ENCODE data around the gene ANGPTL3.
"Not testable (repeated sequence)": the region's sequence is repeated elsewhere in the genome, so short reads cannot be mapped to it uniquely, and the experiment has no call there.

Gene ANGPTL3

DNA sequence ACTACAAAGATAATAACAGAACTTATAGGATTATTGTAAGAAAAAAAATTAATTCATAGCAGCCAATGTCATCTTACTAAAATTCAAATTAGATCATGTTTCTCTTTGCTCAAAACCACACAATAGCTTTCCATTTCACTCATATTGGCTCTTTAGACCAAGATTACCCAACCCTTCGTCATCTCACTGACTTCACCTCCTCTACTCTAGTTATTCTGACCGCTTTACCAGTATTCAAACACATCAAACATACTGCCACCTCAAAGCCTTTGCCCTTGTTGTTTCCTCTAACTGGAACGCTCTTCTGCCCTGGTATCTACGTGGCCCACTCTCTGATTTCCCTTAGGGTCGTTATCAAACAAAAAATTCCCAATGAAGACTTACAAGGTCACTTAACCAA lies 1.7 kb downstream of the ANGPTL3 start:
- no peaks in the 10 kb centered on the region for H3K4me1 ChIP-seq
- no peaks in the 10 kb centered on the region for H3K27me3 ChIP-seq
- no peak overlapping the region for H3K4me3 ChIP-seq (ENCODE audit: low read depth, low read length)
- TF ChIP-seq, protein P1, sequence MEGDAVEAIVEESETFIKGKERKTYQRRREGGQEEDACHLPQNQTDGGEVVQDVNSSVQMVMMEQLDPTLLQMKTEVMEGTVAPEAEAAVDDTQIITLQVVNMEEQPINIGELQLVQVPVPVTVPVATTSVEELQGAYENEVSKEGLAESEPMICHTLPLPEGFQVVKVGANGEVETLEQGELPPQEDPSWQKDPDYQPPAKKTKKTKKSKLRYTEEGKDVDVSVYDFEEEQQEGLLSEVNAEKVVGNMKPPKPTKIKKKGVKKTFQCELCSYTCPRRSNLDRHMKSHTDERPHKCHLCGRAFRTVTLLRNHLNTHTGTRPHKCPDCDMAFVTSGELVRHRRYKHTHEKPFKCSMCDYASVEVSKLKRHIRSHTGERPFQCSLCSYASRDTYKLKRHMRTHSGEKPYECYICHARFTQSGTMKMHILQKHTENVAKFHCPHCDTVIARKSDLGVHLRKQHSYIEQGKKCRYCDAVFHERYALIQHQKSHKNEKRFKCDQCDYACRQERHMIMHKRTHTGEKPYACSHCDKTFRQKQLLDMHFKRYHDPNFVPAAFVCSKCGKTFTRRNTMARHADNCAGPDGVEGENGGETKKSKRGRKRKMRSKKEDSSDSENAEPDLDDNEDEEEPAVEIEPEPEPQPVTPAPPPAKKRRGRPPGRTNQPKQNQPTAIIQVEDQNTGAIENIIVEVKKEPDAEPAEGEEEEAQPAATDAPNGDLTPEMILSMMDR (IDR thresholded peaks at IDR 0.05; ENCODE audit: low read depth, low read length): no peak
- H3K36me3 ChIP-seq: no peaks in the 10 kb centered on the region
- DNase-seq: no peak
- no peaks in the 10 kb centered on the region for H3K9me3 ChIP-seq

DNA sequence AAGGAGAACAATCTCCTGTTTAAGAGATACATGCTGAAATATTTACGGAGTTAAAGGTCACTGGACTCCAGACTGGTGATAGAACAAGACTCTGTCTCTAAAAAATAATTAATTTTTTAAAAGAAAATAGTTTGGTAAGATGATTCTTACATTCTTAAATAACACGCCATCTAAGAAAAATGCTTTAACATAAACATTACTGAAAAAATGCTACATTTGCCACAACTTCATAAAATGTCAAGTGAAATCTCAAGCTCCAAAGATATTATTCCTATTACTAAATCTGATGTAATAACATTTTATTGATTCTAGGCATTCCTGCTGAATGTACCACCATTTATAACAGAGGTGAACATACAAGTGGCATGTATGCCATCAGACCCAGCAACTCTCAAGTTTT lies 4.1 kb downstream of the ANGPTL3 start:
- TF ChIP-seq, protein P1 (IDR thresholded peaks at IDR 0.05; ENCODE audit: low read depth, low read length): no peak
- Histone ChIP-seq H3K4me1 (no peaks in the 10 kb centered on the region), H3K36me3 (no peaks in the 10 kb centered on the region), H3K27me3 (no peaks in the 10 kb centered on the region), H3K9me3 (no peaks in the 10 kb centered on the region), H3K4me3 (ENCODE audit: low read depth, low read length) (no peak overlapping the region)
- no peak for DNase-seq

DNA sequence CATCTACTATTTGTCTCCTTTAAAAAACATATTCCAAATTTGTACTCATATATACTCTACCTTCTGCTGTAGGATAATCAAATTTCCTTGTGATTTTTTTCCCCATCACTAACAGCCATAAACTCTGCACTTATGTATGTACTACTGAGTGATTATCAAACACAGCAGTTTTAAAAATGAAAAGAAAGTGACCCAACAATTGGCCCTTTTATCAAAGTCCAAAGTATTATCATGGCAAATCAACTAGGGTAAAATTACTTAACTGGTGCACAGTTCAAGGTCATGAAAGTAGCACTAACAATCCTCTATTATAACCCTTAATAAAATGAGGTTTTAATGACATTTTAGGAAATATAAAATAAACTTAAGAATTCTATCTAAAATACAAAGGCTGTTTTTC lies 11.6 kb downstream of the ANGPTL3 start:
- TF ChIP-seq, protein P1 (IDR thresholded peaks at IDR 0.05; ENCODE audit: low read depth, low read length): no peak
- H3K36me3 ChIP-seq: no peaks in the 10 kb centered on the region
- DNase-seq: no peak
- no peak overlapping the region for H3K4me3 ChIP-seq (ENCODE audit: low read depth, low read length)
- H3K4me1 ChIP-seq: no peaks in the 10 kb centered on the region
- no peaks in the 10 kb centered on the region for H3K27me3 ChIP-seq
- no peaks in the 10 kb centered on the region for H3K9me3 ChIP-seq

DNA sequence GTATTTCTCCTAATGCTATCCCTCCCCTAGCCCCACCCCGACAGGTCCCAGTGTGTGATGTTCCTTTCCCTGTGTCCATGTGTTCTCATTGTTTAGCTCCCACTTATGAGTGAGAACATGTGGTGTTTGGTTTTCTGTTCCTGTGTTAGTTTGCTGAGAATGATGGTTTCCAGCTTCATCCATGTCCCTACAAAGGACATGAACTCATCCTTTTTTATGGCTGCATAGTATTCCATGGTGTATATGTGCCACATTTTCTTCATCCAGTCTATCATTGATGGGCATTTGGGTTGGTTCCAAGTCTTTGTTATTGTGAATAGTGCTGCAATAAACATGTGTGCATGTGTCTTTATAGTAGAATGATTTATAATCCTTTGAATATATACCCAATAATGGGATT lies 13.3 kb downstream of the ANGPTL3 start:
- H3K9me3 ChIP-seq; H3K36me3 ChIP-seq; H3K4me1 ChIP-seq; DNase-seq; H3K4me3 ChIP-seq (ENCODE audit: low read depth, low read length); H3K27me3 ChIP-seq: not testable (repeated sequence)

DNA sequence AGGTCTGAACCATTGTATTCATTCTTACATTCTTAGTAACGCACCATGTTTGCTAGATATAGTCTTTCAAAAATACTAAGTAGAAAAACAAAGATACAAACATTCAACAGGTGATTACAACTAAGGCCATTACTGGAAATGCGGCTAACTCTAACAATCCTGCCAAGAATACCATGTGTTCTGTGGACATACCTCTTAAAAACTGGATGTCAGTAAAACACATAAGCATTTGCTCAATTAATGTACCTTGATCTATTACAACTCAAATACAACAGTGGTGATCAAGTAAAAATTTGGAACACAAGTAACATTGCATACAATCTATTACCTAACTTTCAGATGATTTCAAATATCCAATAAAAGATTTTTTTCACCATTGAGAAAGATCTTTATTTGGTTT lies 15.4 kb downstream of the ANGPTL3 start:
- no peak overlapping the region for H3K4me3 ChIP-seq (ENCODE audit: low read depth, low read length)
- TF ChIP-seq, protein P1 (IDR thresholded peaks at IDR 0.05; ENCODE audit: low read depth, low read length): no peak

DNA sequence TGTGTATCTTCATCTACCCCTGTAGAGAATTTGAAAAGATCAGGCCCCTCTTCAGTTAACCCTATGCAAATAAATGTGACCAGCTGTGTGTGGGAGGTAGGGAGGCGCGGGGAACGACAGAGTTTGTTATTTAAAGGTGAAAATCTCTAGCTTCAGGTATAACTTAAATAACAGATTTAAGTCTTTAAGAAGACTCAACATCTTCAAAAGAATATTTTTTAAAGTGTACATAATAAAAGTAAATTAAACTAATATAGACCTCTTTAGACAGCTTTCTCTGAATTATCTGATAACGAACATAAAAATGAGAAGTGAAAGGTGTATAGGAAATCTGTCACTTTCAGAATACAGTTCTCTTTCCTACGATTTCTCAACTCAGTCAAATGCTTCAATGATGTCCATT lies 16.0 kb downstream of the ANGPTL3 start:
- Histone ChIP-seq H3K9me3 (no peaks in the 10 kb centered on the region), H3K27me3 (no peaks in the 10 kb centered on the region), H3K4me1 (no peaks in the 10 kb centered on the region), H3K4me3 (ENCODE audit: low read depth, low read length) (no peak overlapping the region), H3K36me3 (no peaks in the 10 kb centered on the region)
- no peak for DNase-seq
- TF ChIP-seq, protein P1 (IDR thresholded peaks at IDR 0.05; ENCODE audit: low read depth, low read length): no peak

More for the DNA sequence above, 15.4 kb downstream of the ANGPTL3 start:
- Histone ChIP-seq H3K36me3 (no peaks in the 10 kb centered on the region), H3K27me3 (no peaks in the 10 kb centered on the region), H3K9me3 (no peaks in the 10 kb centered on the region), H3K4me1 (no peaks in the 10 kb centered on the region)
- DNase-seq: no peak

DNA sequence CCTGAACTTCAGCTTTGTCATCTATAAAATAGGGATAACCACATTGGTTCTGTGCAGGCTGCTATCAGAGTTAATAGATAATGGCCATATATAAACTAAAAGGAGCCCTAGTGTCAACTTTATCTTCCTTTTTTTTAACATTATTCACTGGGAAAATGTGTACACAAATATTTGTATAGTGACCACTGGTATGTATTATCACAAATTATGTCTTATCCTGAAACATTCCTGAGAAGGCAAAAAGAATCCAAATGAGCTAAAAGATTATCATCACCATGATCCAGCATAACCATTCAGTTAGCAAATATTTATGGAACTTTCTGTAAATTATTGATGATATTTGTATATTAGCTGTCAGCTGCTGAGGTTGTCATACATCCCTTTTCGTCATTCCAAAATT lies 16.6 kb downstream of the ANGPTL3 start:
- Histone ChIP-seq H3K27me3 (no peaks in the 10 kb centered on the region), H3K9me3 (no peaks in the 10 kb centered on the region)
- TF ChIP-seq, protein P1 (IDR thresholded peaks at IDR 0.05; ENCODE audit: low read depth, low read length): no peak

More for the DNA sequence above, 16.6 kb downstream of the ANGPTL3 start:
- DNase-seq: no peak
- Histone ChIP-seq H3K4me3 (ENCODE audit: low read depth, low read length) (no peak overlapping the region), H3K36me3 (no peaks in the 10 kb centered on the region), H3K4me1 (no peaks in the 10 kb centered on the region)

All from BE2C (cell line).